22Rv1 (cell line): ENCODE data around the gene USP34.
"Not testable (repeated sequence)": the region's sequence is repeated elsewhere in the genome, so short reads cannot be mapped to it uniquely, and the experiment has no call there.

Source experiments
- CTCF ChIP-seq: fragments of 450-650 bp; IDR thresholded peaks from 2 replicates; pipeline ENCODE4 v1.5.1; 2017; ENCODE audit warnings: mild to moderate bottlenecking
- ZFX ChIP-seq: fragments of 450-650 bp; IDR thresholded peaks from 2 replicates; pipeline ENCODE4 v1.6.1; 2017; ENCODE audit warnings: antibody characterized with exemption, borderline replicate concordance

GRCh38 chr2:61454972-61455371, 15.9 kb downstream of the USP34 start:
- not testable (repeated sequence) for TF ChIP-seq CTCF, ZFX
